T-helper 1 cell treated with Interleukin-12 subunit alpha and Interleukin-12 subunit beta and Interleukin-4 antibody, amounts not matched to agents 30 ng/mL and 1 ng/mL, for 36 hours (primary cell): ENCODE data around the gene CLDN10. TPM values are rescaled to one million over a fixed set of nuclear protein-coding genes. Genes with fewer than 3 reads are reported as not detected.

Experiments
- total RNA-seq: library from RNA; stranded (reverse); gene quantifications from 2 replicates; pipeline ENCODE4 v1.2.3, GENCODE V29; 2022

The CLDN10 gene
- total RNA-seq, 1 donor from 2014 or later, result not detected

Other genes starting within 250 kb of the CLDN10 start
- 0.22 TPM in 1 of 2 replicates, not detected in the other for gene DZIP1, start 92.0 kb downstream of the CLDN10 start, total RNA-seq
- gene DNAJC3, start 124.4 kb downstream of the CLDN10 start, total RNA-seq, result 40.3 and 40.7 TPM in 2 replicates